D721Med (cell line): ENCODE results near the gene FAM174B.

Source experiments
- DNase-seq: peaks from one replicate; pipeline ENCODE4 v3.0.0; 2011; ENCODE audit warnings: low spot score; ENCODE audit not compliant: insufficient read length
- FAIRE-seq: peaks from 2 replicates; lab custom pipeline; 2011; peaks lifted over from hg19 to GRCh38; lab: Jason Lieb, UNC
- CTCF ChIP-seq: IDR thresholded peaks from 2 replicates; pipeline ENCODE4 v1.5.1; 2012; ENCODE audit warnings: mild to moderate bottlenecking, control low read depth; ENCODE audit not compliant: insufficient read depth; ENCODE audit errors: missing control alignments

Gene FAM174B

DNA sequence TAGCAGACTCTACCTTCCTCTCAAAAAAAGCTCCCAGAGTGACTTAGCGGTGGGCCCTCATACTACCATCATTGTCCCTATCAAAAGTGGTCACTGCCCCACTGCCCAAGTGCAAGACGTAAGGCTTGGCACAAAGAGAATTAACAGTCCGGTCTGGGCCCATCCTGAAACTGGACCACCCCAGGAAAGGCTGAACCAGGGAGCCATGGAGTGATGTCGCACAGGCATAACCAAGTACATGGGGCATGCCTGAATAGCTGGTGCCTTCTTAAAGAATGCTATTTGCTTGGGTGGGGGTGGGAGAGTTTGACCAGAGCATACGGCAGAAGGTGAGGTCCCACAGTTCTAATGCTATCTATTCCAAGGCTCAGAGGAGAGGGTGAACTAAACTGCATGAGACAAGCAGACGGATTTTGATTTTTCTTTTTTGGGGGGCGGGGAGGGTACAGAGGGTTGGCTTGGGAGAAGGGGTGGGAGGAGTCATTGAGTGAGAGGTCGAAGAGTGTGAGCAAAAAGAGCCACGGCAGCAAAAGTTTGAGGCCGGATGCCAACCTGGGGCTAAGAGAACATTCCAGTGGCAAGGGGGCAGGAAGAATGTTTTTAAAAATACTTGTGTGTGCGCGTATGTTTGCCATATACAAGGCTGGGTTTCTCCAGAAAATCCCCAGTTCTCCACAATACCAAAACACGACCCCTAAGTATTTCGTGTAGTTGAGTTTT lies 50.2 kb downstream of the FAM174B start:
- DNase-seq = no peak
- FAIRE-seq = no peak
- no peak for TF ChIP-seq CTCF

DNA sequence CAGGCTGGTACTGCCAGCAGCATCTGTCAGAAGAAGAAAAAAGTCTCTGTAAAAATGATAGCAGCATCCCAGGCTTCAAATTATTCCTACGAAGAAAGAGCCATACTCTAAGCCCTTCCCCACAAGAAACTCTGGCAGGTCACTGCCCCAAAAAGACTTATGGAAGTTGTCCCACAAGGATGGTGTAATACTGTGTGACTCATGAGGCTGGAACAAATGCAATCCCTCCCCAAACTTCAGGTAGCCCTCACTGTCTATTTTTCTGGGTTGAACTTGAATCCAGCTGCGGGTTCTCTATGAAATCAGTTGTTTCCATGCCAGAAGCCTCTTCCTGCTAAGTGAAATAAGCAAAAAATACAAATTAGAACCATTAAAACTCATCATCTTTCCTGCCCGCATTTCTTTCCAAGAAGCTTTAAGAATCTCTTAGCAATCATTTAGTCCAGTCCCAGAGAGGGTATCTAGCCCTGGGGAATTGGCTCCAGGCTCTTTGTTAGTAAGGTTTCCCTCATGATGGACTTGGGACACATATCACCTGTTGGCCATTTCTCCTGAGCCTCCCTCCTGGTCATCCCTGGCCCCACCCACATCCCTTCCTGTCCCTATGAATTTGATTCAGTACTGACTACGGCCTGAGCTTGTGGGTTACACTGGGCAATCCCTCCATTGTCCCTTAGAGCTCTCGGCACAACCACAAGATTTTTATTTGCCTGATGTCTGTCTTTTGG lies 51.7 kb downstream of the FAM174B start:
- FAIRE-seq (no peak), DNase-seq (no peak)
- no peak for TF ChIP-seq CTCF

- TF ChIP-seq CTCF = no peak
- FAIRE-seq = no peak
- DNase-seq = no peak
These were observed 52.3 kb downstream of the FAM174B start for GRCh38 chr15:92603278-92603677.

GRCh38 chr15:92602267-92602593 lies 53.3 kb downstream of the FAM174B start:
- DNase-seq (no peak), FAIRE-seq (no peak)
- TF ChIP-seq CTCF = no peak

- no peak for TF ChIP-seq CTCF
- DNase-seq (no peak), FAIRE-seq (no peak)
These were observed 53.8 kb downstream of the FAM174B start for GRCh38 chr15:92601592-92602266.

DNA sequence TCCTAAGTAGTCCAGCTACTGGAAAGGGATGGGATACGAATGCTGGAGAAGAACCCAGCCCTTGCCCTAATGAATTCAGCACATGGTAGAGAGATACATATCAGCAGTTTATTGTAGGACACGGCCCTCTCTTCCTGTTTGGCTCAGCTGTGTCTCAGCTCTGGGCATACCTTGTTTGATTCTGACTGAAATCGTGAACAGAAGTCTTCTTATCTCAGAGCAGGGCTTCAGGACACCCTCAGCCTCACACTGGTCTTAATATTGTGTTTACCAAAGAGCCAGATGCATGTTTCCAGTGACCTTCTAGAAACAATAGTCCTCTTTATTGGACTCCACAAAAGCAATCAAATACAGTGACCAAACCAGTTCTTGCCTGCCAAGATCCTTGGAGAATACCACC lies 54.7 kb downstream of the FAM174B start:
- no peak for FAIRE-seq
- TF ChIP-seq CTCF = no peak
- DNase-seq = no peak
